HG03575 (cell line): Measurements from ENCODE around the gene RREB1.

Source experiments
- ATAC-seq: cut with Tn5 transposase; IDR thresholded peaks from one replicate; pipeline ENCODE4 v1.9.1; 2021; ENCODE audit not compliant: unreplicated experiment, insufficient number of reproducible peaks, low FRiP score; ENCODE audit errors: extremely low read depth

The RREB1 gene

DNA sequence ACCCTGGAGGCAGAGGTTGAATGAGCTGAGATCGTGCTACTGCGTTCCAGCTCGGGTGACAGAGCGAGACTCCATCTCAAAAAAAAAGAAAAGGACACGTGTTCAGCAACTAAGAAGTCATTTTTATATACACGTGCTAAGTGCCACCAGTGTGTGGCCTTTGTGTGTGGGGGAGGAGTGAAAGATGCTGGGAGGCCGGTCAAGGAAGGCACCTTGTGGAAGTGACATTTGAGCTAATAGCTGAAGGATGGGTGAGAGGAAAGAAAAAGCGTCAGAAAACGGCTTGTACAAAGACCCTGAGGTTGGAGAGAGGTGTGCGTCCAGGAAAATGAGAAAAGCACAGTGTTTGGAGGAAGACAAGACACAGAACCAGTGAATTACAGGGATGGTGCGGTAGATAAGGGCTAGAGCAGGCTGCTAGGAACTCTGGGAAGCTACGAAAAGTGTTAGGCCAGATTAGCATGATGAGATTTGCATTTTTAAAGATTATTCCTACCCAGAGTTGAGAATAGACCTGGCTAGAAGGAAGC lies 11.6 kb downstream of the RREB1 start:
- ATAC-seq = no peak

DNA sequence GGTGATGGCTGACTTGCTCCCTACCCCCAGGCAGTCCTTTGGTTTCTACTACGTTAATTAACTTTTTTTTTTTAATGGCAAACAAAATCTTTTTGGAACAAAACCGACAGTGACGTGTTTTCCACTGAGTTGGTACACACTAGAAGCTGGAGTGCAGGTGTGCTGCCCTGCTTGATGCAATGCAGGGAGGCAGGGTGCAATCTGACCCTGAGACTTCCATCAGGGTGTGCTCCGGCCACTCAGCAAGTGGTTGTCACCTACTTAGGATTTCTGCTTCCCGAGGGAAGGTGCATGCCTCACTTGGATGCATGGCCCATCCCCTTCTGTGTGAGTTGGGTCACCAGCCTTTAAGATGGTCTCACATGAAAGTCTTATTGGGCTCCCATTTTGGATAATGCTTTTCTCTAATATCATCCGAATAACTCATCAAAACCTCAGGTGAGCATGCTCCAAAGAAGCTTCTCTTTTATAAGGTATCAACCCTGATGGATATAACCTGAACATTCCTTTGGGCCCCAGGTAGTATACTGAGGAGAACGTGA lies 14.0 kb downstream of the RREB1 start:
- ATAC-seq = no peak

DNA sequence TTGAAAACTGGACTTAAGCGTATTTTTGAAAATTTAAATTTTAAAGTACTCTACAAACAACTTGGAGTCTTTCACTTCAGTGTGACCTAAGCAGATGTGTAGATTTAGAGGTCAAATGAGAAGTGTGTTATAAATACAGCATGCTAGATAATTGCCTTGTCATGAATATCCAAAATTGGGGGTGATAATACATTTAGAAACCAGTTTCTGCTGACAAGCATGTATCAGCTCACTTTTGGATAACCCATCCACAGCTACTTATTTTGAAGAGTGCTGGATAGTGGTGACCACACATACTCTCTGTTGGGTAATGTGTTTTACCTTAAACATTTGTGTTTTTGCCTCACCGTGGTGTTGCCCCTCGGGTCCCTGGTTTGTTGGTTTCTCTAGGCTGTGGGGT lies 14.9 kb downstream of the RREB1 start:
- no peak for ATAC-seq

DNA sequence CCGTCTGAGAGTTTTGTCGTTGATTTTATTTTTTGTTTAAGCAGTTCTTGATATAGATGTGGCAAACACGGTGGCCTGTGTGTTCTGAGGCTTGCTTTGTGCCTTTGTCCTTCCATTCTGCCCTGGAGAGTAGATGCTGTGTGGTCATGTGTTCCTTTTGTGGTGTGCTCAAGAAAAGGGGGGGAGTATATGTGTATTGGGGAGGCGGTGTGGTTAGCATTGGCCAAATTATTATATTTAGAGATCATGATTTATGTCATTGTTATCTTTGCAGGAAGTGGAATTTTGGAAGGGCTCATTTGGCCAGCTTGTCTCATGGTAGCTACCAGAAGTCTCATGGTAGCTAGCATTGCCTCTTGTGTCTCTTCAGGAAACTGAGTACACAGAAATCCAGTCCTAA lies 16.4 kb downstream of the RREB1 start:
- ATAC-seq = no peak

DNA sequence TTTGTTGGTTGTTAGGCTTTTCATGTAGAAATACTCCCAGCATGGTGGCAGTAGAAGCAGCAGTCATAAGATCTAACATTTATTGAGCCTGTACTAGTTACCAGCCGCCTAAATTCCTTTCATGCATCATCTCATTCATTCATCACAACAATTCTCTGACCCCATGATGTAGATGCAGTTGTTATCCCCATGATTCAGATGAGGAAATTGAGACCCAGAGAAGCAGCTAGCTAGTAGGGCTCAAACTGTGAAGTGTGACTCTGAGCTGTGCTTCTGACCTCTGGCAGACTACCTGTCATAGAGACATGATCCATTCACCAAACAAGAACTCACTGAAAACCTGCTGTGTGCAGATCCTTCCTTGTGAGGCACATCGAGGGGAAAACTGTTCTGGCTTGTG lies 16.9 kb downstream of the RREB1 start:
- ATAC-seq = no peak

DNA sequence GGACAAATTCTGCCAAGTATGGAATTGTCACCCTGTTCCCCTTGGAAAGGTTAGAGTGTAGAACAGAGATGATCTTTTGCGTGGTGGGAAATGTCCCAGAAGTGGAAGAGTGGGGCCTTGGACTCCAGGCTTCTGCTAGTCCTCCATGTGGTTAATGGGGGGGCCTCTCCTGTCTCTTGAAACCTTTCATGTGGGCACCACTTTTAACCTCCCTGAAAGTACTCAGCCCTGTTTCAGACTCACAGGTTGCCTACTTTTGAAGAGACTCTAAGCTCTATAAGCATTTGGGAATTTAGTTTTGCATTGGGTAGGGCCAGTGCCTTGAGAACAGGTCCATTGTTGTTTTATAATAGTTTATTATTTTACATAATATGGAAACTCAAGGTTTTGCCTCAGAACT lies 17.5 kb downstream of the RREB1 start:
- ATAC-seq = no peak

DNA sequence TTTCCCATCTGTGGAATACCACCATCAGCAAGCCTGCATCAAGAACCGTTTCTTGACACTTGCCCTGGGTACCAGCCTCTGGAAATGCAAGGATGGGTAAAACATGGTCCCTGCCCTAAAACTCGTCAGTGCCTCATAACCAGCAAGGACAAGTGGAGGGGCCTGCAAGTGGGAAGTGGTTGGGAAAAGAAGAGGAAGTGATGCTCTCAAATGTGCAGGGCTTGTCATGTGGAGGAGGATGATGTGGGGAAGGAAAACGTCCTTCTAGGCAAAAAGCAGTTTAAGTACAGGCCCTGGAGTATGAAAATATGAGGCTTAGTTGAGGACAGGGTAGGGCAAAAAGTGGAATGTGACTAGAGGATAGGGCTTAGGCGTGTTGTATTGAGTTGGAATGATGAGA lies 19.0 kb downstream of the RREB1 start:
- ATAC-seq = no peak

DNA sequence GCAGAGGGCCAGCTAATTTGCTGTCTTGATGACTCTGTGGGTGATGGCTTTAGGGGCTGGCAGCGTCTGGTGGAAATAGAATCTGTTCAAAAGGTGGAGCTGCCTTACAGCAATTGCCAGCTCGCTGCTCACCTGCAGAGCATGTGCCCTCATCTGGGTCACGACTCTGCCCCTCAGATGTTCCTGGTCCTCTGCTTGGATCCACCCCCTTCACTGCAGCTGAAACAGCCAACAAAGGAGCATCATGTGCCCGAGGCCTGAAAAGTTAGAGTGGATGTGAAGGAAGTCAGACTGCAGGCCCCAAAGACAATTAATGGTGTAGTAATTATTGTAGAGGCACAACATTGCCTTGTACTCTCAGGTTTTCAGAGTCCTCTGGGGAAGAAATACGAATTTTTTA lies 19.9 kb downstream of the RREB1 start:
- ATAC-seq = no peak

DNA sequence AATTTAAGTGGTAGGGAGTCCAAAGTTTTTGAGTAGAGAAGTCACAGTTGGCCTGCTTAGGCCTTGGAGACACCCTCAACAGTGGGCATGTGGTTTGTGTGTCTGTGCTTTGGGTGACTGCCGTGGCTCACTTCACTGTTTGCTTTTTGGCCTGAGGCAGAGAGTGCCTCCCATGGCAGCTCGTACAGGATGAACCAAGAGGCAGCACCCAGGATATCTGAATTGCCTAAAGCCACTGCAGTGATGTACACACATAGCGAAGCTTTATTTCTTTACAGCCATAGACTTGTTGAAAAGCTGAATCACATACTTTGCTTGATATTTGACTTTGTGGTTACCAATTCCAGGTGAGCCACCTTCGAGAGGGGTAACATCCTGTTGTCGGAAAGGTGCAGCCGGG lies 21.6 kb downstream of the RREB1 start:
- no peak for ATAC-seq

DNA sequence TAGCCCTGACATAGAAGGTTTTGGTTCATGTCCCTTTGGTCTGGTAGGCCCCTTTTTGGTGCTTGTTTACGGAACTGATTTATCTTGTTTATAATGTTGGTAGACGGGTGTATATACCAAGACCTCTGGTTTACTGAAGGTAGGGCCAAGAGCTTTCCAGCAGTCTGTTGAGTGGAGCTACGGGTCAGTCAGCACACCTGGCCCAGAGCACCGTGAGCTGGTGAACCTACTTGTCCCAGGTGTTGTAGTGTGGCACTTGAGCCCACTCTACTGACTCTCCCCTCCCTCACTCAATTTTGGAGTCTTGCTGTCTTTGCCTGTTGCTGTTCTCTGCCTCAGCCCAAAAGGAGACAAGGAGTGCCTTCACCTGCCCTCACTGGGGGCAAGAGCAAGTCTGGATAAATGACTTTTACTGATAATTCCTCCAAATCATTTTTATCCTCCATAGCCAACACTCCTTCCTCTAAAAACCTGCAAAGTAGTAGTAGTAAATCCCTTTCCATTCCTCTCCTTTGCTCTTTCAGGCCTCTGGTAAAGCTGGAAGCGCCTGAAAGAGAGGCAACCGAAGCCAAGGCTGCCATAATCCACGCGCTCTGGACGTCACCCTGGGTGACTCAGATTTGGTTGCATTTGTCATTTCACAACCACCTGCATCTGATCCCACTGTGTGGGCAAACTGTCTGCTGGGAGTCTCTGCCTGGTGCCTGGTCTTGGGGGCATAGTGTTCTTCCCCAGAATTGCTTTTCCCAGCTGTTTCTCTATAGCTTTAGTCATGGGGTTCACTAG lies 22.2 kb downstream of the RREB1 start:
- ATAC-seq = no peak

DNA sequence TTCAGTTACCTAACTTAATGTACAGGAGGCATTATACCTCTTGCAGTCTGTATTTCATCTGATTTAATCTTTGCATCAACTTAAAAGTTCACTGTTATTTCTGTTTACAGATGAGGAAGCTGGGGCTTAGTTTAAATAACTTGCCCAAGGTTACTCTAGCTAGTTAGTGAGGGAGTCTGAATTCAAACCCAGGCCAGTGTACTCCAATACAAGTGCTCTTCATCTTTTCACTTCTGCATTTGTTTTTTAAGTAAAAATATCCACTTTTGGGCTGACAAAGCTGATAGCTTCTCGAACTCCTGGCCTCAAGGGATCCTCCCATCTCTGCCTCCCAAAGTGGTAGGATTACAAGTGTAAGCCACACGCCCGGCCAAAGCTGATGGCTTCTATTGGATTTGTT lies 23.6 kb downstream of the RREB1 start:
- no peak for ATAC-seq

DNA sequence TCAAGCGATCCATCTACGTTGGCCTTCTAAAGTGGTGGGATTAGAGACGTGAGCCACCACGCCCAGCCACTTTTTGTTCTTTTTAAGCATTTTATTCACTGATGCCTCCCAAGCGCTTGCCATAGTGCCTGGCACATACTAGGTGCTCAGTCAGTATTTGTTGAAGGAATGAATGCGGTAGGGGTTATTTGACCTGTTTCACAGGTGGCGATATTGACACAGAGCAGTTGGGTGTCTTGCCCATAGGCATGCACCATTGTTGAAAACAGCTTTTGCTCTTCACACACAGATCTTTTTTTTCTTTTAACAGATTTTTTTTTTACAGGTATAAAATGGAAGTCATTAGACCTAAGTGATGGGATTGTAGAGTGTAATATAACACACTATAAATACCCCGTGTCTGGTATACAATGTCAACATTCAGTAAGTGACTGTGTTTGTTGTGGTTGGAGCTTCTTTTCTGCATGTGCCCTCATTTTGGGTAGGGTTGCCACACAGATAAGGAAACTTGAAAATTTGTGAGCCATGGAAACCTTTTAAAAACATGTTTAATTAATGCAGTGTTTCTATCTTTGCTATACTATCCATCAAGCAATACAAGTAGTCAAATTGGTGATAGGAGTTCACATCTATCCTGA lies 24.8 kb downstream of the RREB1 start:
- no peak for ATAC-seq

DNA sequence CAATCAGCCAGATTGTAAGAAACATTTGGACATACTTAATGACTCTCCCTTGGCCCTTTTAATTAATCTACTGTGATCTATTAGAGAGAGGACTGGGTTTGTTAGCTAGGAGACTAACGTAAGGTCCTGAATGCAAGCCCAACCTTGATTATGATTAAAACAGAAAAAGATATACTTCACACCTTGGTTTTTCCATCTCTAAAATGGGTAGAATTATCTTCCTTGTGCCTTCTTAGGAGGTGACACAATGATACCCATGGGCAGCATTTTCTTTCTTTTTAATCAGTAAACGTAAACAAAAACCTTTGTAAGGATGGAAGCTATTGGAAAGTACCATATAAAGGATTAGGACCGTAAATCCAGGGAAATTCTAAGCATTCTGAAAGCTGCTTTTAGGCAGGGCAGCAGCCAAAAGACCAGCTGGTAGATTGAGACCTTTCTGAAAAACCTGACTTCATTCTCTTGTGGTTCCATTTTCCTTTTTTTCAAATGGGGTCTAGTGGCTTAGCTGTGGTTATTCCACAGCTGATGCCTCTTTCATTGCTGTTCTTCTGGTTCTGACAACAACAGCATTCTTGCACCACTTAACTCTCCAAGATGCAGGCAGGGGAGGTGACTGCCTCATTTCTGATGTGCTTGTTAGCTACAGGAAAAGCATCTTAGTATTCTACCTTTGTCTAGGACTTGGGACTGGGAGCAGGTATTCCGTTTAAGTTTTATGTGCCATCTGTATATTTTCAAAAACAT lies 27.4 kb downstream of the RREB1 start:
- no peak for ATAC-seq

DNA sequence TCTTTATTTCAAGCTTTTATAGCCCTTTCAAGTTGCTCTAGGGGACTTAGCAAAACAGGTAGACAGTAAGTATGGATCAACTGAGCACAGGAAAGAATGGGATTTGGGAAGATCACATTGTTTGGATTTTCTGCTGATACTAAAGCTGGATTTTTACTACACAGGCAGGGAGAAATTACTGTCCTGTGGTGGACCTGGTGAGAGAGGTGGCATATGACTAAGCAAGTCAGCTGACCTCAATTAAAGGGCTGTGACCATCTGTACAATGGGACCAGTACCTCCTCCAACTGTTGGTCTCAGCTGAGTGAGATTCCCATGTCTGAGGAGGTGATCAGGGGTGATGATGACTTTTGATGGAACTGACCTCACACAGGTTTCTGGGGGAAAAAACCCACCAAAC lies 28.0 kb downstream of the RREB1 start:
- ATAC-seq = no peak

DNA sequence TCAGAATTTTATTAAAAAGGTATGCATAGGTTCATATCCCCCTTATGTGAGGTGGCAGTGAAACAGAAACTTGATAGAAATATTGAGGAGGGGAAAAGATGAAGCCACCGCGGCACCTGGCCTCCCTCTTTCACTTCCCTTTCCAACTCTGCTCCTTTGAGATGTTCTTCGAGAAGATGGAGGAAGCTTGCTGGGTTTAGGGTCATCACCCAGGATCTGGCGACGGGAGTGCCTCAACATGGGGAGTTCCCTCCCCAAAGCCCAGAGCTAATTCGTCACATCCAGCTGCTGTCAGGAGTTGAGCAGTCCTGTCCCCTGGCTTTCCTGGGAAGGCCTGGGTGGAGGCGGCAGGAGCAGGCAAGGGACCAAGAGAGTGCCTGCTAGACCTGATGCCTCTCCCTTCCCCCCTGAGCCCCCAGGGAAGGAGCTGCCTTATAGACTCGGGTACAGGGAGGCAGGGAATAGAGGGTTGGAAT lies 29.1 kb downstream of the RREB1 start:
- no peak for ATAC-seq

DNA sequence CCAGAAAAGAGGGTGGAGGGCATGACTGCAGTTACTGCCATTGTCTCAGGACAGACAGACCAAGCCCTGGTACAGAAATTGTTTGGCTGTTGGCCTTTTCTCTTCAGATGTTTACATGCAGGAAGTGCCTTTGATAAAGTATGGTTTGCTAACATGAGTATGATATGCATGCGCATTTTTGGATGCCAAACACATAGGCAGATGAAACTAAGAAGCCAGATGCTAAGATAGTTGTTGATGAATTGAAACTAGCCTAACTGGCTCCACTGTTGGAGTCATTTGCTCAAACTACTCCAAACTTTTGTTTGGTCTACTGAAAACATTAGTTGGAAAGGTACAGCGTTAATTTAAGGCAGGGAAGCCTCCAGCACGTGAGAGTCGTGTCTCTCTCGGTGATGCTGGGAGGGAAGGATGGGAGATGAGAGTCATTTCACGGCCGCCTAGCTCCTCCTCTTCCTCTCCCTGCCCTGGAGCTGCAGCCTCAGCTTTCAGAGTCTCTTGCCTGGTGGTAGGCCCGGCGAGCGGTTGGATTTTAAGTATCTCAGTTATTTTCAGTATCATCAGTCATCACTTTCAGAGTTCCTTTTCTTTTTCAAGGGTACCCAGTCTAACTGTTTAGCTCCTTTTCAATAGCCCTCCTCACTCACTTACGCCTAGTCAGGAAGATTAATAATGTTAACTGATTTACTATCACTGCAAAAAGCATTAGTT lies 29.7 kb downstream of the RREB1 start:
- ATAC-seq = no peak

DNA sequence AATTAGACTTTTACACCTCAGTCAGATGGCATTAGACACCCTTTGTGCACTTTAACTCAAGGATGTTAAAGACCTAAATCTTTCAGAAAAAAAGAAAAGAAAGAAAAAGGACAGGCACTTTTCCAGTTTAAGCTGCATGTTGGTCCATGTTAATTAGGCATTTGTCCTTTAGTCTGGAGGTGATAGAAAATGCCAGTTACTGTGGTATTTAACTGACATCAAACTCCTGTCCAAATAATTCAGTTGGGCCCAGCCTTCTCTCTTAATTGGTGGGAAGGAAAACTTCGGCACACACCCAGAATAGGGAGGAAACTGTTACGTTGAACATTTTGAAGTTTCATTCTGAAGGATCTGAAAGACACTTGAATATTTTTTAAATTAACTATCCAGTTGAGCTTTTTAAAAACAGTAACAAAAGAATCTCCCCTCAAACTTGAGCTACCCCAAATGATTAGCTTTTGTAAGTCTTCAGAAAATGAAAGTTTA lies 30.3 kb downstream of the RREB1 start:
- ATAC-seq = no peak

DNA sequence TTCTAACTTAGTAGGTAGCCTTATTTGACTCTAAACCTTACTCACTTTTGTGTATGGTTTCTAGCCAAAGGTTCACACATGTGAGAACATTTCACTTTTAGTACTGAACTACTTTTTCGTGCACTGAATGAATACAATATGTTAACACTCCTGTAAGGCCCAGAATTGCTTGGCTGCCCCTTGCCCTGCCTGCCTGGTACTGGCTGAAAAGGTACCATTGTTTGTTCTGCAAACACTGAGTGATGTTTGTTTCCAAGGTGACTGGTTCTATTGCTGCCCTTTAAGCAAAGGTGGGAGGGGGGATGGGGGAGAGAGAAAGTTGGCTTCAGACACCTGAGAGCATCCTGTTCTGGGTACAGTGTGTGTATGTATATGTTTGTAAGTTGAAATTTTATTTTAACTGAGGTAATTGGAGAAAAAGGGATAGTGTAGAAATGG lies 31.2 kb downstream of the RREB1 start:
- no peak for ATAC-seq
